OCI-M2 (cell line): ENCODE data around the gene C4orf51.
"Not testable (repeated sequence)": the region's sequence is repeated elsewhere in the genome, so short reads cannot be mapped to it uniquely, and the experiment has no call there.

Experiments used
- DNase-seq: peaks from one replicate; lab custom pipeline; 2025; ENCODE audit not compliant: unreplicated experiment; lab: John Stamatoyannopoulos, UW

The C4orf51 gene

DNA sequence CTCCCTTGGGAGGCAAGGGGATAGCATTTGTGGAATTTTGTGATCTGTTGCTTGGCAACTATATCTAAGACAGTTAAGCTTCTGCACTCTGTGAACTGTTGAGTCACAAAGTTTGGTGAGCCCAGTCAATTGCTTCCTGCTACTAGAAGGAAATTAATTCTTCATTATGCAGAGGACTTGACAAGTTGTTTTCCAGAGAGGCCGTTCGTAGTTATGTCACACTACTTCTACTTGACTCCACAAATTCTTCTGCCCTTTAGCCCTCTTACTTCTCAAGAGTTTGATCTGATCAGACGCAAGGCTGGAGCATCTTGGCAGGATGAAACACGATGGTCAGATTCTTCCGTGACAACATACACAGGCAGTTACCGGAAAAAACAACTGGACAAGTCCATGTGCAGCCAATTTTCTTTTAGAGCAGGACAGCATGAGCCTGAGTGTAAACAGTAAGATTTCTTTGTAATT is at the start of gene C4orf51:
Gene C4orf51, plus strand, starts transcription at position 156 of the 465 bp plus-strand sequence. Its CDS starts 58 bp downstream, at position 214.
- no peak for DNase-seq

DNA sequence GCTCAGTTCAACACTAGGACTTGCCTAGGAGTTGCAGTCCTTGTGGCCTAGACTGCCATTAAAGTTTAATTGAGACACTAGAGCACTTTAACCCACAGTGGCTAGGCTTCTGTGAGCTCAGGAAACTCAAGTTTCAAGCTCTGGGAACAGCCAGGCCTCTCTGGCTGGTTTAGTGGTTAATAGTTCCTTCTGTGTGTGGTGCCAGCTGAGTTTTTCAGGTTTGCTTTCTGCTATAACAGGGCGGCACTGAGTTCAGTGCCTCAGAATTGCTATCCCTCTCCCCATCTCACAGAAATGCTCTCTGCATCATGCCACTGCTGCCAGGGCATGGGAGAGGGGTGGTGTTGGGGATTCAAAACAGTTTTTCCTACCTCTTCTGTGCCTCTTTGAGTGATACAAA is 44.8 kb upstream of the C4orf51 start:
- DNase-seq = no peak

DNA sequence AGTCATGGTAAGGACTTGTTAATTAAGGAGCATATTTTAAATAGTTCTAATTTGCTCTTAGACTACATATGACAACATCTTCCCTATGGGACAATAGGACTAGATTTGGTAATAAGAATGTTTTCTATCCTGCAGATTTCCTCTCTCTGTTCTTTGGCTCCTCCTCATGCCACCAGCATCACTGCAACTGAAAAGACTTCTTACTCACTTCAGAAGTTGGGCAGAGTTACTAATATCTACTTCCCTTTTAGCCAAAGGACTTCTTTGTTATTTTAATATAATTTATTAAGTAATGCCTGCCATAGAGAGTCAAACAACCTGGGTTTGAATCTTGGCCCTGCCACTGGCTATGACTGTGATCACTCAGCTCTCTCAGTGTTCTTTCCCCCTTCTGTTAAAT is 44.3 kb upstream of the C4orf51 start:
- no peak for DNase-seq

DNA sequence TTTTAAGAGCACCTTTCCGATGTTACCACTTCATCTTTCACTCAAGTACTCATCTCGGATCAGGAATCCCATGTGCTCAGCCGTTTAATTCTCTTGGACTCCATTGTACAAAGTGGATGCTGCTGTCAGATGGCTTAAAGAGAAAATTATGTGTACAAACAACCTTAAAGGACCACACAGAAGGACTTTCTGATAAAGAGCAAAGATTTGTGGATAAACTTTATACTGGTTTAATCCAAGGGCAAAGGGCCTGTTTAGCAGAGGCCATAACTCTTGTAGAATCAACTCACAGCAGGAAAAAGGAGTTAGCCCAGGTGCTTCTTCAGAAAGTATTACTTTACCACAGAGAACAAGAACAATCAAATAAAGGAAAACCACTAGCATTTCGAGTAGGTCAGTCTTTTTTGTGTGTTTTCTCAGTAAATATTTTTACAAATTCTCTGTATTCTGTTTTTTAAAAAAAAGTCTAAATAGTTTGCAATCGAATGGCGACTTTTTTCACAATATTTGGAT is 40.7 kb upstream of the C4orf51 start:
- no peak for DNase-seq

DNA sequence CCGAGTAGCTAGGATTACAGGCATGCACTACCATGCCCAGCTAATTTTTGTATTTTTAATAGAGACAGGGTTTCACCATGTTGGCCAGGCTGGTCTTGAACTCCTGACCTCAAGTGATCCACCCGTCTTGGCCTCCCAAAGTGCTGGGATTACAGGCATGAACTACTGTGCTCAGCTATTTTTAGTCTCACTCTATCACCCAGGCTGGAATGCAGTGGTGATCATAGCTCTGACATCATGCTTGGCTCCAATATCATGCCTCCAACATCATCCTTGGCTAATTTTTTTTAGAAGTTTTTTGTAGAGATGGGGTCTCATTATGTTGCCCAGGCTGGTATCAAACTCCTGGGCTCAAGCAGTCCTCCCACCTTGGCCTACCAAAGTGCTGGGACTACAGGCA is 39.7 kb upstream of the C4orf51 start:
- not testable (repeated sequence) for DNase-seq

DNA sequence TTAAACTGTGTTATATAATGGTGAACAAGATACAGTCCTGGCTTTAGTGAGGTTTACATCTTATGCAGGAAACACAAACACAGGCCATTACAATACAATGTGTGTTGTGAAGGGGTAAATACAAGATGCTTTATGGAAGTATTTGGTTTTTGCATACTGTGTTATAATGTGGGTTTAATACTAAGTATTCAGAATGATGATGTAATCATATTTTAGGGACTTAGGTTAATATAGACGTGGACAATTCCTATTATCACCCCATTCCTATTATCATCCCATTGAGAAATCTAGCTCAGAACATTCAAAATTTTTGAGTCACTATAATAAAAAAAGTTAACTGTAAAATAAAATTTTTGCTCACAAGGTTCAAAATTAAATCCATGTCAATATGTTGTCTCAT is 36.7 kb upstream of the C4orf51 start:
- DNase-seq = no peak

DNA sequence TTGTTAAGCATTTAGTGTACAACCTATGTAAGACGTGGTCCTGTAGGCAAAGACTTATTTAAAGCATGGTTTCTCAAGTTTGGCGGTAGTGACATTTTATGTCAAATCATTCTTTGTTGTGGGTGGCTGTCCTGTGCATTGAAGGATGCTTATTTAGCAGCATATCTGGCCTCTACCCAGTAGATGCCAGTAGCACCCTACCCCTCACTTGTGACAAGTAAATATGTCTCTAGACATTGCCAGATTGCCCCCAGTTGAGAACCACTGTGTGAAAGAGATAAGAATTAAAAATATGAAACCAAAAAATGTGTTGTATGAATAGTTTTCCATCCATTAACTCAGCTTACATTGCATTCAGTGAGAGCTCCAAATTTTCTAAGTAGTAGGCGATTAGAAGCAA is 35.2 kb upstream of the C4orf51 start:
- DNase-seq = no peak

DNA sequence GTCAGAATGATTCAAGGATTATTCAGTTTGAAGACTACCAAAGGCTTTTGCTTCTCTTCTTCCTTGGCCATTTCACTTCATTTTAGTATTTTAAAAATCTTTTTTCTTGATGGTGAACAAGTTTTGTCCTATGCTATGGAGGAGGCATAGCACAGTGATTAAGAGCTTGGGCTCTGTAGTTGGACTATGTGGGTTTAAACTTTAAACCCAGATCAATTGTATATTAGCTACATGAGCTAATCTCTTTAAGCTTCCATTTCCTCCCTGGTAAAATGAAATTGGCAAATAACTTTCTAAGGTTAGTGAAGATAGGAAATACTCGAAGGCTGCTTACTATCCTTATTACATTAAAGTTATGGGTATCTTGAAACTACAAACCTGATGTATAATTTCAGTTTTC is 23.8 kb upstream of the C4orf51 start:
- no peak for DNase-seq

DNA sequence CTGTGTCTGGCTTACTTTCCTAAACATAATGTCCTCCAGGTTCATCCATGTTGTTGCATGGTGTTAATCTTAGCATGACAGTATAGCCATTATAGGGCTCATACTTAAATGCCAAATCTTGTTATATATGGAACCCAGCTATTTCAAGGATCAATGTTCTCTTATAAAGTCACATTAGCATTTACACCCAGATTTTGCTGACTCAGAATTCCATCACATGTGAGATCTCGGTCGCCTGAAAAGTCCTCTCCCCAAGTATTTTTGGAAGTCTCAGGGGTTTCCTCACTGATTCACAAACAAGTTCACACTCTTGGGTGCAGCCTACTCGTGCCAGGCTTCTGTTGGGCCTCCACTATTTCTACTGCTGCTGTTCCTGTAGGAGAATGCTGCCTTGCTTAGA is 19.9 kb upstream of the C4orf51 start:
- no peak for DNase-seq

DNA sequence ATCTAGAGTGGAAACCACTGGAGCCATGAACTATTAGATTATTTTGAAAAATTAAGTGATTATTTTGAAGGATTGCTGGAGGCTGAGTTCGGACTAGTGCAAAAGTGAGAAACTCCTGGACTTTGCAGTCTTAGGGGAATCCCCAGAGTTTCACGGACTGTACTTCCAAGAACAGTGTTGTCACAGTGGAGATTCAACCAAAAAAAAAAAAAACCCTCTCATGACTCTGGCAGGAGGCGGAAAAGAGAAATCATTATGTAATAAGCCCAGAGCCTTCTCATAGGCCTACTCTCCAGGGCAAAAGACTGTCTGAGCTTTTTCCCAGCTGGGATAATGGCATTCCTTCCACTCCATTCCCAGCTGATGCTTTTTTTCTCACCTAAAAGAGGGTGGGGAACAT is 16.8 kb upstream of the C4orf51 start:
- DNase-seq = no peak

DNA sequence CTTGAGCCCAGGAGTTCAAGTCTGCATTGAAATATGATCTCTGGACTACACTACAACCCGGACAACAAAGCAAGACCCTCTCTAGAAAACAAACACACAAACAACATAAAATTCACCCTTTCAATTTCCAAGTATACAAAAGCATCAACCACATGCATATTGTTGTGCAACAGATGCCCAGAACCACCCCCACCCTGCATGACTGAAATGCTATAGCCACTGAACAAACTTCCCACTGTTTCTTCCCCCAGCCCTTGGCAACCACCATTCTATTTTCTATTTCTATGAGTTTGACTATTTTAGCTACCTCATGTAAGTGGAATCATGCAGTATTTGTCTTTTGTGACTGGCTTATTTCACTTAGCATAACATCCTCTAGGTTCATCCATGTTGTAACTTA is 14.2 kb upstream of the C4orf51 start:
- no peak for DNase-seq

DNA sequence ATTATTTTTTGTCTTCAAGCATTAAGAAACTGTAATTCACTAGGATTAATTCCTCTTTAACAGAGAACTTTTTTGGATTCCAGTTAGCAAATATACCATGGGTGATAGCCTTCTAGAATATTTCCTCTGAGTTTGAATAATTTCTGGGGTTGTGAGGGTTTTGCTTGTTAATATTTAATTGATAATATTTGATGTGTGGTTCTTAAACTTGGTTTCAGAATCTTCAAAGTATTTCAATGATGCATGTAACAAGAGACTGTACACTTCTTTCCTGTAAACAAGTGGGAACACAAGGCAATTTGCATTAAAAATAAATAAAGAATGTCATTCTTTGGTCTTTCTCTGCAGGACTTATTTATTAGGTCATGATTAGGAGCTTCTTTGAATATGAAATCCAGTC is 9.5 kb upstream of the C4orf51 start:
- no peak for DNase-seq

DNA sequence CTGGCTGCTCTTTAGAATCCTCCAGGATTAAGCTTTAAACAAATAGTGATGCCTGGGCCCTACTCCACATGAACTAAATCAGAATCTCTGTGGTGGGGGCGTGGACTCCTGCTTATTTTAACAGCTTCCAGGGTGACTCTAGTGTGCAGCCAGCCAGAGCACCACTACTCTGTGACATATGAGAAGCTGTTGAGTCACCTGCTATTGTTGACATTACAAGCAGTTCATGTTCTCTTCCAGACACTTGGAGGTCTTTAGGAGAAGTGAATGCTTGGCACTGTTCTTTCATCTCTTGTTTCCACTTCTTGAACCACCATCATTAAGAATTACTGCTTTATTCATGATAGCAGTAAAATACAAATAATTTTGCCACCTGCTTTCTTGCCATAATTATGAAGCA is 426 bp upstream of the C4orf51 start:
- DNase-seq = no peak

DNA sequence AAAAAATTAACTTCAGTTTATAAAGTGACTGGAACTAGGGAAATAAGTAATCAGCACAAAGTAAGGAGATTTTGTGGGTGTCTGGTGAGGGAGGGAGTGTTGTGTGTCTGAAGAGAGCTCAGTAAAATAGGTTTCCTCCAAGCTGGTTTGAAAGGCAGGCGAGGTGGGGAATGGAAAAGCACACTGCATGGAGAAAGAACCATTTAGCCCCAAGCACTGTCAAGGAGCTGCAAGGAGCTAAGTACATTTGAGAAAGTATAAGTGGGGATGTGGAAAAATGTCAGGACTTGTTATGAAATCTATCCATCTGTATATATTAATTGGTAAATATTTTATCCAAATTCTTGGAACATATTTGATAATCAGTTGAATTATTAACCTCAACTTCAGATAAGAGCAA is 956 bp downstream of the C4orf51 start:
- no peak for DNase-seq

DNA sequence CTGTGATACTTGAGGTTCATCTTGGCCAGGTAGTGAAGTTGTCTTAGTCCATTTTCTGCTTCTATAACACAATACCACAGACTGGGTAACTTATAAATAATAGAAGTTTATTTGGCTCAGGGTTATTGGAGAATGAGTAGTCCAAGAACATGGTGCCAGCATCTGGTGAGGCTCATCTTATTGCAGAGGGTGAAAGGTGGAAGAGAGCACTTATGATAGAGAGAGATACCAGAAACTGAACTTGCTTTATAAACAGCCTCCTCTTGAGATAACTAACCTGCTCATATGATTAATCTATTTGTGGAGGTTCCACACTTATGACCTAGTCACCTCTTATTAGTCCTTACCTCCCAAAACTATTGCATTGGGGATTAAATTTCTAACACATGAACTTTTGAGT is 1.6 kb downstream of the C4orf51 start:
- no peak for DNase-seq

DNA sequence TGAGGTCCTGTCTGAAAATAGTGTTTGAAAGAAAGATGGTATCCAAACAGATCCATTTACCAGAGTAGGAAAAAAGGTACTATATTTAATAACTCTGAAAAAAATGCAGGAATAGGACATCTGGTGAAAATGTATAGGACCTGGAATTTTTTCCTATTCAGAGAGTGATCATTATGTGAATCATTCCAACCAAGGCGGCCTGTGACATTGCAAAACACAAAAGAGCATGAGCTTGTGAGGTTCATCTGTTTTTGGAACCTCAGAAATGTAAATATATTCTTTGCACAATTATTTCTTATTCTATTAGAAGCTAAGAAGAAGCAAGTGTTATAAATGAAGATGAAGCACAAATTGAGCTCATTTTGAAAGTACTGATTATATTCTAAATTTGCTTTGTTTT is 2.0 kb downstream of the C4orf51 start:
- no peak for DNase-seq

DNA sequence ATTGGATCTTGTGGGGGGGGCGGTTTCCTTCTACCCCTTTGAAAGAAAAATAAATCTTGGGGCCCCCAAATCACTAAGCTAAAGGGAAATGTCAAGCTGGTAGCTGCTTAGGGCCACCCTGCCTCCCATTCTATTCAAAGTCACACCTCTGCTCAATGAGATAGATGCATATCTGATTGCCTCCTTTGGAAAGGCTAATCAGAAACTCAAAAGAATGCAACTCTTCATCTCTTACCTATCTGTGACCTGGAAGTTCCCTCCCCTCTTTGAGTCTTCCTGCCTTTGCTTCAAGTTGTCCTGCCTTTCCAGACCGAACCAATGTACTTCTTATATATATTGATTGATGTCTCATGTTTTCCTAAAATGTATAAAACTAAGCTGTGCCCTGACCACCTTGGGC is 7.0 kb downstream of the C4orf51 start:
- DNase-seq = no peak

DNA sequence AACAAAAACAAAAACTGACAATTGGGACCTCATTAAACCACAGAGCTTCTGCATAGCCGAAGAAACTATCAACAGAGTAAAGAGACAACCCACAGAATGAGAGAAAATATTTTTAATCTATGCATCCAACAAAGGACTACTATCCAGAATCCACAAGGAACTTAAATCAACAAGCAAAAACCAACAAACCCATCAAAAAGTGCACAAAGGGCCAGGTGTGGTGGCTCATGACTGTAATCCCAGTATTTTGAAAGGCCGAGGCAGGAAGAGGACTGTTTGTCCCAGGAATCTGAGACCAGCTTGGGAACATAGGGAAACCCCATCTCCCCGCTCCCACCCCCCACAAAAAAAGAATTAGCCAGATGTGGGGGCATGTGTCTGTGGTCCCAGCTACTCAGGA is 10.7 kb downstream of the C4orf51 start:
- DNase-seq = no peak

DNA sequence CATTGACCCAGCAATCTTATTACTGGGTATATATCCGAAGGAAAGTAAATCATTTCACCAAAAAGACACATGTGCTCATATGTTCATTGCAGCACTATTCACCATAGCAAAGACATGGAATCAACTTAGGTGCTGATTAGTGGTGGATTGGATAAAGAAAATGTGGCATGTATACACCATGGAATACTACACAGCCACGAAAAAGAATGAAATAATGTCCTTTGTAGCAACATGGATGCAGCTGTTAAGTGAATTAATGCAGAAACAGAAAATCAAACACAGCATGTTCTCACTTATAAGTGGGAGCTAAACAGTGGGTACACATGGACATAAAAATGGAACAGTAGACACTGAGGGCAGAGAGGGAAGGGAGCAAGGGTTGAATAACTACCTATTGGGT is 11.5 kb downstream of the C4orf51 start:
- not testable (repeated sequence) for DNase-seq

DNA sequence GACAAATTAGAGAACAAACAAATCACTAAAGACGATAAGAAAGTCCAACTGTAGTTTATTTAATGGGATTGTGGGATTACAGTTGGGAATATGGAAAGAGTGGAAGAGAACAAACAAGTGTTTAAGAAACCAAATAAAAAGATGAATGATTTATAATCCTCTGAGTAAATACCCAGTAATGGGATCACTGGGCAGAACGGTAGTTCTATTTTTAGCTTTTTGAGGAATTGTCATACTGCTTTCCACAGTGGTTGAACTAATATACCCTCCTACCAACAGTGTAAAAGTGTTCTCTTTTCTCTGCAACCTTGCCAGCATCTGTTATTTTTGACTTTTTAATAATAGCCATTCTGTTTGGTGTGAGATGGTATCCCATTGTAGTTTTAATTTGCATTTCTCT is 15.0 kb downstream of the C4orf51 start:
- DNase-seq = no peak

DNA sequence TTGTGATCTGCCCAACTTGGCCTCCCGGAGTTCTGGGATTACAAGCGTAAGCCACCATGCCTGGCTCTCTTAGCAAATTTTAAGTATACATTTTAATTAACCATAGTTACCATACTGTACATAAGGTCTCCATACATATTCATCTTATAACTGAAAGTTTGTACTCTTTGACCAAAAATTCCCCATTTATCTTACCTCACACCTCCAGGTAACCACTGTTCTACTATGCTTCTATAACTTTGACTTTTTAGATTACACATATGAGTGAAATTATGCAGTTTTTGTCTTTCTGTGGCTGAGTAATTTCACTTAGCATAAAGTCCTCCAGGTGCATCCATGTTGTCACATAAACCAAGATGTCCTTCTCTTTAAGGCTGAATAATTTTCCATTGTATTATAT is 17.4 kb downstream of the C4orf51 start:
- DNase-seq = no peak

DNA sequence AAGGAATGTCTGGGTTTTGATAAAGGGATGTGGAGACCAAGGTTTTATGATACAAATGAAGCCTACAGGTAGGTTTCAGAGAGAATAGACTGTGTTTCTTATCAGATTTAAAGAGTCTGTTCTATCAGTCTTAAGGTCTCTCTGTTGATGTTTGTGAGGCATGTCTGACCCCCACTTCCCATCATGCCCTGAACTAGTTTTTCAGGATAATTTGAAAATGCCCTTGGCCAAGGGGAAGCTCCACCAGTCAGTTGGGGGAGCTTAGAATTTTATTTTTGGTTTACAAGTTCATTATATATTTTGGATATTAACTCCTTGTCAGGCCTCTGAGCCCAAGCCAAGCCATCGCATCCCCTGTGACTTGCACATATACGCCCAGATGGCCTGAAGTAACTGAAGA is 18.6 kb downstream of the C4orf51 start:
- no peak for DNase-seq

DNA sequence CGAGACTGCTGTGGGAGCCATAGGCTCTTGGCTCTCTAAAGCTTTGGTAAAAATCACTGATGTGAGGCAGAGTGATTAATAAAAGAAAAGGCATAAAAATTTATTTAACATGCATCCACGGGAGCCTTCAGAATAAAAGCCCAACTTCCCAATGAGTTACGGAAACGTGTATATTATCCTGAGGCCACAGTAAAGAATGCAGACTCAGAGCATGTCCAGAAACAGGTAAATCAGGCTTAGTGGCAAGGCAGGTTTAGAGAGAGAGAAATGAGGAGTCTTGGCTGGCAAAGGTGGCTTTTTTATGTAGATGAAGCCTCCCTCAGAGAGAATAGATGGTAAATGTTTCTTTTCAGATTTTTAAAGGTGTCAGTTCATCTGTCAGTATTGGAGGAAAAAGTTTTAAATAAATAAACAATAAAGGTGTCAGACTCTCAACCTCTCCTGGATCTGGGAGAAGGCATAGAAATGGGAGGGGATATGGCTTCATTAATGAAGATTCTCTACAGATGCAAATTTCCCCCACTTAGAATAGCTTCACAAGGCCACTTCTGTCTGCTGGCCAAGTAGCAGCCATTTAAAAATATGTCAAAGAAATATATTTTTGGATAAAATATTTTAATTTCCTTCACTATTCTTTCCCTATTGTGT is 24.0 kb downstream of the C4orf51 start:
- DNase-seq = no peak
